Transverse colon (tissue), 4 donors: ENCODE results near the gene MBD5. TPM values are rescaled to one million over a fixed set of nuclear protein-coding genes. Genes with fewer than 3 reads are reported as not detected.

ENCODE experiments used
- DNase-seq: peaks from one replicate; pipeline ENCODE4 v3.0.0-alpha.2; 2019
- H3K27ac ChIP-seq, 4 donors: fragments of 200-600 bp; sonication (generic); 2 replicates each; pipeline ENCODE4 v1.5.1; 2016 to 2018; ENCODE audit warnings: inconsistent platforms in 4 of 4
- H3K27me3 ChIP-seq: fragments of 200-600 bp; sonication (generic); 2 replicates; pipeline ENCODE4 v1.5.1; 2017; ENCODE audit warnings: inconsistent platforms
- H3K36me3 ChIP-seq, 4 donors: fragments of 200-600 bp; sonication (generic); 2 replicates each; pipeline ENCODE4 v1.5.1; 2017 to 2019; ENCODE audit warnings: inconsistent platforms in 4 of 4
- H3K4me1 ChIP-seq, 4 donors: fragments of 200-600 bp; sonication (generic); 2 replicates each; pipeline ENCODE4 v1.5.1; 2017 to 2020; ENCODE audit warnings: inconsistent platforms in 4 of 4
- H3K4me3 ChIP-seq, 4 donors: fragments of 200-600 bp; sonication (generic); 1 replicate in 1 of 4; 2 replicates in 3 of 4; pipeline versions ENCODE4 v1.5.1 to v1.6.1; 2017 to 2019; ENCODE audit warnings: inconsistent platforms in 4 of 4
- H3K9me3 ChIP-seq, 2 donors: fragments of 200-600 bp; sonication (generic); 2 replicates each; pipeline ENCODE4 v1.5.1; 2017 to 2019; ENCODE audit warnings: inconsistent platforms in 2 of 2
- CTCF ChIP-seq, 5 experiments: fragments of 200-600 bp in 3 of 5; fragments of 450-650 bp in 2 of 5; sonication (generic) in 3 of 5; IDR thresholded peaks; 1 replicate in 2 of 5; 2 replicates in 3 of 5; pipeline ENCODE4 v1.5.1; 2016 to 2017; ENCODE audit warnings: antibody characterized with exemption in 5 of 5, inconsistent platforms in 3 of 5, mild to moderate bottlenecking in 2 of 5, moderate library complexity in 1 of 5
- EP300 ChIP-seq: sonication (generic); formaldehyde crosslinking; IDR thresholded peaks from one replicate; pipeline ENCODE4 v1.6.1; 2017; ENCODE audit warnings: antibody characterized with exemption, low read depth
- POLR2A ChIP-seq: fragments of 450-650 bp; IDR thresholded peaks from one replicate; pipeline ENCODE4 v1.6.1; 2016; ENCODE audit warnings: antibody characterized with exemption, mild to moderate bottlenecking, moderate library complexity
- POLR2AphosphoS5 ChIP-seq, 3 donors: sonication (generic); formaldehyde crosslinking; IDR thresholded peaks; one replicate each; pipeline ENCODE4 v1.6.1; 2016; ENCODE audit warnings: antibody characterized with exemption in 3 of 3
- WGBS, 2 donors: methylation state at CpG; one replicate each; pipeline ENCODE4 v1.1.5; 2018; ENCODE audit warnings: low coverage in 1 of 2; 5-methylcytosine and 5-hydroxymethylcytosine counted together
- in situ Hi-C, 4 donors: fragments of 200-750 bp; cut with MboI; loops; one replicate each; pipeline versions ENCODE4 v1.15.0 to v1.15.1; 2017; ENCODE audit warnings: low sequenced_read_pairs in 3 of 4, low pct_ligation_motif_present in 1 of 4, low pct_unique_long_range_greater_than_20kb in 1 of 4
- intact Hi-C: fragments of 100-400 bp; cut with DNase I; formaldehyde crosslinking; loops from one replicate; pipeline ENCODE4 v1.15.1; 2023; ENCODE audit warnings: low total_unique reads
- total RNA-seq, 4 donors: library from RNA; depleted of rRNA; stranded (reverse); fragments of >200 nt; gene quantifications; one replicate each; pipeline ENCODE4 v1.1.0, GENCODE V29; 2016

MBD5 gene
- total RNA-seq, 4 donors from 2014 or later = 29.9 to 67.3 (median 52.6) TPM

GRCh38 chr2:148067801-148068200 lies 46.9 kb downstream of the MBD5 start:
- in situ Hi-C loops = no loop called here
- no peaks in the 10 kb centered on the region for H3K27me3 ChIP-seq
- no peak for DNase-seq
- H3K36me3 ChIP-seq = no peaks in the 10 kb centered on the region
- 100% methylated on average over 1 of the region's 1 CpG; no CpG with 5 or more reads in 1 of the 2 donors for WGBS, 2 donors
- H3K9me3 ChIP-seq = no peaks in the 10 kb centered on the region
- H3K27ac ChIP-seq = no peak overlapping the region
- no peak overlapping the region for H3K4me3 ChIP-seq
- H3K4me1 ChIP-seq = peaks cover 0 to 4% (median 0%) of the 10 kb centered on the region in 4 donors
- TF ChIP-seq POLR2A = no peak
- no peak for TF ChIP-seq CTCF (IDR thresholded peaks at IDR 0.05)
- no peak for TF ChIP-seq POLR2AphosphoS5 (IDR thresholded peaks at IDR 0.05)
- TF ChIP-seq EP300 = no peak
- intact Hi-C loops = no loop called here

GRCh38 chr2:148071351-148071750 lies 50.5 kb downstream of the MBD5 start:
- no peak overlapping the region for H3K4me3 ChIP-seq
- no peaks in the 10 kb centered on the region for H3K9me3 ChIP-seq
- H3K36me3 ChIP-seq = no peaks in the 10 kb centered on the region
- no peak for DNase-seq
- in situ Hi-C loops = no loop called here
- intact Hi-C loops = no loop called here
- no peaks in the 10 kb centered on the region for H3K27me3 ChIP-seq
- no peak overlapping the region for H3K27ac ChIP-seq
- 54 to 62% methylated on average over 4 of the region's 4 CpGs for WGBS, 2 donors
- peaks cover 0 to 4% (median 0%) of the 10 kb centered on the region in 4 donors for H3K4me1 ChIP-seq
- TF ChIP-seq CTCF (IDR thresholded peaks at IDR 0.05) (no peak), POLR2AphosphoS5 (IDR thresholded peaks at IDR 0.05) (no peak), EP300 (no peak), POLR2A (no peak)

- Histone ChIP-seq H3K27me3 (no peaks in the 10 kb centered on the region), H3K9me3 (peaks cover 0 to 4% of the 10 kb centered on the region in 2 donors), H3K36me3 (no peaks in the 10 kb centered on the region), H3K4me1 (no peaks in the 10 kb centered on the region), H3K4me3 (no peak overlapping the region), H3K27ac (no peak overlapping the region)
- TF ChIP-seq POLR2AphosphoS5 (IDR thresholded peaks at IDR 0.05) = no peak
- TF ChIP-seq EP300 = no peak
- no peak for TF ChIP-seq POLR2A
- no peak for TF ChIP-seq CTCF (IDR thresholded peaks at IDR 0.05)
- no peak for DNase-seq
- intact Hi-C loops (no loop called here), in situ Hi-C loops (no loop called here)
Measured at GRCh38 chr2:148096012-148096411, 75.1 kb downstream of the MBD5 start.

- no peak for TF ChIP-seq POLR2A
- no peak for TF ChIP-seq CTCF (IDR thresholded peaks at IDR 0.05)
- no peak for TF ChIP-seq POLR2AphosphoS5 (IDR thresholded peaks at IDR 0.05)
- TF ChIP-seq EP300 = no peak
- H3K27me3 ChIP-seq = no peaks in the 10 kb centered on the region
- H3K27ac ChIP-seq = no peak overlapping the region
- no peaks in the 10 kb centered on the region for H3K9me3 ChIP-seq
- H3K36me3 ChIP-seq = no peaks in the 10 kb centered on the region
- 7 to 14% methylated on average over 1 of the region's 1 CpG for WGBS, 2 donors
- intact Hi-C loops = no loop called here
- in situ Hi-C loops = no loop called here
- H3K4me1 ChIP-seq = no peaks in the 10 kb centered on the region
- no peak overlapping the region for H3K4me3 ChIP-seq
- no peak for DNase-seq
Measured at GRCh38 chr2:148102641-148103040, 81.8 kb downstream of the MBD5 start.
